Astrocyte (in vitro differentiated cells and primary cell): ENCODE results near the gene ZFHX3. TPM values are rescaled to one million over a fixed set of nuclear protein-coding genes. Genes with fewer than 3 reads are reported as not detected.

Experiments used
- DNase-seq: peaks from one replicate; pipeline ENCODE4 v3.0.0-alpha.2; 2010; ENCODE audit warnings: low read depth
- FAIRE-seq: peaks from 2 replicates; lab custom pipeline; 2011; peaks lifted over from hg19 to GRCh38; lab: Jason Lieb, UNC
- H2AFZ ChIP-seq: 2 replicates; pipeline ENCODE4 v1.6.0; 2012; ENCODE audit warnings: low read depth, low read length, inconsistent platforms
- H3K27ac ChIP-seq: 2 replicates; pipeline ENCODE4 v1.5.1; 2011; ENCODE audit warnings: low read depth, low read length, inconsistent platforms
- H3K27me3 ChIP-seq: 2 replicates; pipeline ENCODE4 v1.6.0; 2011; ENCODE audit warnings: low read length, inconsistent platforms; ENCODE audit not compliant: insufficient read depth
- H3K36me3 ChIP-seq: 2 replicates; pipeline ENCODE4 v1.5.1; 2011; ENCODE audit warnings: low read length, inconsistent platforms; ENCODE audit not compliant: insufficient read depth
- H3K4me1 ChIP-seq: 2 replicates; pipeline ENCODE4 v1.5.1; 2011; ENCODE audit warnings: low read length, inconsistent platforms; ENCODE audit not compliant: insufficient read depth
- H3K4me2 ChIP-seq: 2 replicates; pipeline ENCODE4 v1.6.0; 2012; ENCODE audit warnings: low read length, inconsistent platforms
- H3K4me3 ChIP-seq: 2 replicates; pipeline ENCODE4 v1.5.1; 2011; ENCODE audit warnings: low read depth, mild to moderate bottlenecking, low read length, inconsistent platforms; ENCODE audit not compliant: insufficient read depth
- H3K79me2 ChIP-seq: 2 replicates; pipeline ENCODE4 v1.6.0; 2012; ENCODE audit warnings: mild to moderate bottlenecking, low read length, inconsistent platforms; ENCODE audit not compliant: insufficient read depth
- H3K9ac ChIP-seq: 2 replicates; pipeline ENCODE4 v1.6.0; 2012; ENCODE audit warnings: mild to moderate bottlenecking, low read length, inconsistent platforms
- H3K9me3 ChIP-seq: 2 replicates; pipeline ENCODE4 v1.5.1; 2012; ENCODE audit warnings: low read depth, mild to moderate bottlenecking, low read length, inconsistent platforms; ENCODE audit not compliant: insufficient read depth
- H4K20me1 ChIP-seq: 2 replicates; pipeline ENCODE4 v1.6.0; 2012; ENCODE audit warnings: low read length, inconsistent platforms; ENCODE audit not compliant: insufficient read depth
- H3K27ac Mint-ChIP-seq: one replicate; pipeline ENCODE4 v1.8.0; 2021; ENCODE audit warnings: mild to moderate bottlenecking, mixed read lengths; ENCODE audit not compliant: unreplicated experiment
- H3K27me3 Mint-ChIP-seq: one replicate; pipeline ENCODE4 v1.8.0; 2021; ENCODE audit warnings: low read depth, mixed read lengths; ENCODE audit not compliant: unreplicated experiment
- H3K36me3 Mint-ChIP-seq: one replicate; pipeline ENCODE4 v1.8.0; 2021; ENCODE audit warnings: low read depth, mixed read lengths; ENCODE audit not compliant: unreplicated experiment
- H3K4me1 Mint-ChIP-seq: one replicate; pipeline ENCODE4 v1.8.0; 2021; ENCODE audit warnings: low read depth, mixed read lengths; ENCODE audit not compliant: unreplicated experiment
- H3K4me3 Mint-ChIP-seq: one replicate; pipeline ENCODE4 v1.8.0; 2021; ENCODE audit warnings: mild to moderate bottlenecking, moderate library complexity, mixed read lengths; ENCODE audit not compliant: unreplicated experiment
- H3K9me3 Mint-ChIP-seq: one replicate; pipeline ENCODE4 v1.8.0; 2021; ENCODE audit warnings: mild to moderate bottlenecking, mixed read lengths; ENCODE audit not compliant: unreplicated experiment
- EZH2 ChIP-seq: IDR thresholded peaks from 2 replicates; pipeline ENCODE4 v1.6.1; 2012; ENCODE audit warnings: mild to moderate bottlenecking, low read length, inconsistent platforms; ENCODE audit not compliant: insufficient read depth
- total RNA-seq: library from RNA; stranded (reverse); gene quantifications from 2 replicates; pipeline ENCODE4 v1.2.1, GENCODE V29; 2021
- TF ChIP-seq, protein P1 (sequence below): IDR thresholded peaks from 2 replicates; pipeline ENCODE4 v1.5.1; 2011; ENCODE audit warnings: low read depth, mild to moderate bottlenecking, inconsistent platforms, low read length, moderate library complexity; ENCODE audit not compliant: insufficient read depth

ZFHX3 gene
- total RNA-seq, 1 donor from 2014 or later: 19.7 TPM

DNA sequence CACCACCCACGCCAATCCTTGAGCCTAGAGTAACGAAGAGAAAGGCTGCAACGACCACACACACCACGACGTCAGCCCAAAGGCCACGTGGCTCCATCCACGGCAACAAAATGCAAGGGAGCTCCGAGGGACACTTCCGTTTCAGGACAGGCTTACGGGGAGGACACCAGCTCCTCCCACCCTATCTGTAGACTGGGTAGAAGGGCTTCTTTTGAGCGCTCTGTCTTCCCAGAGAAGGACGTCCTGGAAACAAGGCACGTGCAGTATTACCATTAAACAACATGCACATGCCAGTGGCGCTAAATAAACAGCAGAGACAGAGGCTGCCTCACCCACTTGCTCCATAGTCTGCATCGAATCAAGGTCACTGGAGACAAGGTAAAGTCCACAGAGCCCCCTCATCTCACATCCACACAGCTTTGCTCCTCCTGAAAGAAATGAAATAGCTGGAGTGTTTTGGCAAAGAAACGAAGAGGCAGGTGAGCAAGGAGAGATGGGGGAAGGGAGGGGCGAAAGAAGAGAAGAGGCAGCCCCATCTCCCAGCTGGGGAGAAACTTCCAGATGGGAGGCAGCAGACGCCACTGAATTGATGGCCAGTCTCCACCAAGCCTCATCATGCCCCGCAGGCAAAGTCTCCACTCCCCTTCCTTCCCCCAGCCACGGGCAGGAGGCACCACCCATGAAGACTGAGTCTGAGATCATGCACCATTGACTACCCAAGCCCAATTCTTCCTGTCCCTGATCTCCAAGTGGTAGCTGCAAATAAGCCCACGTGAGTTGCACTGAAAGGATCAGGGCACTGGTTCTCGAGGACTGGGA, 24.0 kb downstream of the ZFHX3 start:
- no peak overlapping the region for H3K27ac Mint-ChIP-seq
- no peaks in the 10 kb centered on the region for H3K9me3 Mint-ChIP-seq
- H3K9me3 ChIP-seq: no peaks in the 10 kb centered on the region
- H3K4me3 Mint-ChIP-seq: no peak overlapping the region
- no peak overlapping the region for H3K9ac ChIP-seq
- peaks cover 17% of the 10 kb centered on the region for H3K4me1 Mint-ChIP-seq
- H3K27me3 ChIP-seq: no peaks in the 10 kb centered on the region
- peaks cover 12% of the 10 kb centered on the region for H3K36me3 Mint-ChIP-seq
- no peaks in the 10 kb centered on the region for H3K36me3 ChIP-seq
- H3K4me3 ChIP-seq: no peak overlapping the region
- peaks cover 6% of the 10 kb centered on the region for H3K27me3 Mint-ChIP-seq
- H3K4me1 ChIP-seq: peaks cover 32% of the 10 kb centered on the region
- H3K79me2 ChIP-seq: peaks cover 83% of the 10 kb centered on the region
- TF ChIP-seq, protein P1, sequence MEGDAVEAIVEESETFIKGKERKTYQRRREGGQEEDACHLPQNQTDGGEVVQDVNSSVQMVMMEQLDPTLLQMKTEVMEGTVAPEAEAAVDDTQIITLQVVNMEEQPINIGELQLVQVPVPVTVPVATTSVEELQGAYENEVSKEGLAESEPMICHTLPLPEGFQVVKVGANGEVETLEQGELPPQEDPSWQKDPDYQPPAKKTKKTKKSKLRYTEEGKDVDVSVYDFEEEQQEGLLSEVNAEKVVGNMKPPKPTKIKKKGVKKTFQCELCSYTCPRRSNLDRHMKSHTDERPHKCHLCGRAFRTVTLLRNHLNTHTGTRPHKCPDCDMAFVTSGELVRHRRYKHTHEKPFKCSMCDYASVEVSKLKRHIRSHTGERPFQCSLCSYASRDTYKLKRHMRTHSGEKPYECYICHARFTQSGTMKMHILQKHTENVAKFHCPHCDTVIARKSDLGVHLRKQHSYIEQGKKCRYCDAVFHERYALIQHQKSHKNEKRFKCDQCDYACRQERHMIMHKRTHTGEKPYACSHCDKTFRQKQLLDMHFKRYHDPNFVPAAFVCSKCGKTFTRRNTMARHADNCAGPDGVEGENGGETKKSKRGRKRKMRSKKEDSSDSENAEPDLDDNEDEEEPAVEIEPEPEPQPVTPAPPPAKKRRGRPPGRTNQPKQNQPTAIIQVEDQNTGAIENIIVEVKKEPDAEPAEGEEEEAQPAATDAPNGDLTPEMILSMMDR: no peak
- no peak for TF ChIP-seq EZH2
- H2AFZ ChIP-seq: no peak overlapping the region
- H4K20me1 ChIP-seq: peaks cover 57% of the 10 kb centered on the region
- DNase-seq (no peak), FAIRE-seq (no peak)
- no peak overlapping the region for H3K4me2 ChIP-seq
- no peak overlapping the region for H3K27ac ChIP-seq

DNA sequence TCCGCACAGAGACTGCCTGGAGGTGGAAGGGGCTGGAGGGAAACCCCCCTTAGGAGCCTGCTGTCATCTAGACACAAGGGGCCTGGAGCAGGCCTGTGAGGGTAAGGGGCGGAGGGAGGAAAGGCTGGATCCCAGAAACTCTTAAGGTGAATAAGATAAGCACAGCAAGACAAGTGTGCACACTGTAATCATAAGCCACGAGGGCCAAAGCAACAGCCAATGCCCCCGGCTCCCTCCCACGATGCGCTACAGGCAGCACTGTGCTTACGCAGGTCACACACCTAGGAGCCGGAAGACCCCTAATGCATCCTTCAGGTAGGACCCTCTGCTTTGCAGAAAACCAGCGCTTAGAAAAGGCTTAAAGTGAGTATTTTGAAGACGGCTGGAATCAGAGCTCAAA, 24.6 kb downstream of the ZFHX3 start:
- no peak overlapping the region for H3K4me2 ChIP-seq
- DNase-seq (no peak), FAIRE-seq (no peak)
- H4K20me1 ChIP-seq: peaks cover 56% of the 10 kb centered on the region
- no peaks in the 10 kb centered on the region for H3K9me3 Mint-ChIP-seq
- H3K36me3 ChIP-seq: no peaks in the 10 kb centered on the region
- H3K27ac Mint-ChIP-seq: no peak overlapping the region
- no peak overlapping the region for H3K27ac ChIP-seq
- peaks cover 17% of the 10 kb centered on the region for H3K4me1 Mint-ChIP-seq
- no peaks in the 10 kb centered on the region for H3K9me3 ChIP-seq
- H3K4me1 ChIP-seq: peaks cover 38% of the 10 kb centered on the region
- H3K36me3 Mint-ChIP-seq: peaks cover 9% of the 10 kb centered on the region
- peaks cover 83% of the 10 kb centered on the region for H3K79me2 ChIP-seq
- H3K4me3 Mint-ChIP-seq: no peak overlapping the region
- H3K9ac ChIP-seq: no peak overlapping the region
- peaks cover 1% of the 10 kb centered on the region for H3K27me3 Mint-ChIP-seq
- no peak for TF ChIP-seq EZH2
- TF ChIP-seq, protein P1: no peak
- H3K27me3 ChIP-seq: no peaks in the 10 kb centered on the region
- H3K4me3 ChIP-seq: no peak overlapping the region
- H2AFZ ChIP-seq: no peak overlapping the region

DNA sequence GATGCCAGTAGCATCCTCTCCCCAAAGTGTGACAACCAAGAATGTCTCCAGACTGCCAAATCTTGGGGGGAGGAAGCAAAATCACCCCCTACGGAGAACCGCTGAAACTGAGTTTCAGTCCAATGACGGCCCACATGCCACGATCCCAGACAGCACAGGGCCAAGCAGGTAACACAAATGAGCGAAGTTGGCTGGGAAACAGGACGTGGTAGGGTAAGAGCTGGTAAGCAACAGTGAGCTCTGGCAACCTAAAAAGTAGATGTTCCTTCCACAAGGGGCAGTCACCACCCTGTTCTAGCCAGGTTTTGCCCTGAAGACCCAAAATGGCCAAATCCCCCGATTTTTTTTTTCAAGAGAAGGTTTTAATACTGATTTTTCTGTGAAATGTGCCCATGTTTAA, 25.4 kb downstream of the ZFHX3 start:
- Histone ChIP-seq H3K4me1 (peaks cover 38% of the 10 kb centered on the region), H3K4me2 (no peak overlapping the region), H3K4me3 (no peak overlapping the region), H3K9me3 (no peaks in the 10 kb centered on the region), H3K36me3 (no peaks in the 10 kb centered on the region), H3K27me3 (no peaks in the 10 kb centered on the region), H4K20me1 (peaks cover 48% of the 10 kb centered on the region), H3K9ac (no peak overlapping the region), H3K79me2 (peaks cover 82% of the 10 kb centered on the region), H3K27ac (no peak overlapping the region), H2AFZ (no peak overlapping the region)
- TF ChIP-seq, protein P1: no peak
- no peak for TF ChIP-seq EZH2
- Mint-ChIP-seq H3K4me3 (no peak overlapping the region), H3K27me3 (no peaks in the 10 kb centered on the region), H3K36me3 (peaks cover 8% of the 10 kb centered on the region), H3K4me1 (peaks cover 17% of the 10 kb centered on the region), H3K27ac (no peak overlapping the region), H3K9me3 (no peaks in the 10 kb centered on the region)
- no peak for FAIRE-seq
- no peak for DNase-seq
